HG03457 (cell line): ENCODE results near the gene PPFIA3.

Source experiments
- ATAC-seq: cut with Tn5 transposase; IDR thresholded peaks from one replicate; pipeline ENCODE4 v1.9.1; 2021; ENCODE audit warnings: moderate number of reproducible peaks; ENCODE audit not compliant: unreplicated experiment

The PPFIA3 gene

DNA sequence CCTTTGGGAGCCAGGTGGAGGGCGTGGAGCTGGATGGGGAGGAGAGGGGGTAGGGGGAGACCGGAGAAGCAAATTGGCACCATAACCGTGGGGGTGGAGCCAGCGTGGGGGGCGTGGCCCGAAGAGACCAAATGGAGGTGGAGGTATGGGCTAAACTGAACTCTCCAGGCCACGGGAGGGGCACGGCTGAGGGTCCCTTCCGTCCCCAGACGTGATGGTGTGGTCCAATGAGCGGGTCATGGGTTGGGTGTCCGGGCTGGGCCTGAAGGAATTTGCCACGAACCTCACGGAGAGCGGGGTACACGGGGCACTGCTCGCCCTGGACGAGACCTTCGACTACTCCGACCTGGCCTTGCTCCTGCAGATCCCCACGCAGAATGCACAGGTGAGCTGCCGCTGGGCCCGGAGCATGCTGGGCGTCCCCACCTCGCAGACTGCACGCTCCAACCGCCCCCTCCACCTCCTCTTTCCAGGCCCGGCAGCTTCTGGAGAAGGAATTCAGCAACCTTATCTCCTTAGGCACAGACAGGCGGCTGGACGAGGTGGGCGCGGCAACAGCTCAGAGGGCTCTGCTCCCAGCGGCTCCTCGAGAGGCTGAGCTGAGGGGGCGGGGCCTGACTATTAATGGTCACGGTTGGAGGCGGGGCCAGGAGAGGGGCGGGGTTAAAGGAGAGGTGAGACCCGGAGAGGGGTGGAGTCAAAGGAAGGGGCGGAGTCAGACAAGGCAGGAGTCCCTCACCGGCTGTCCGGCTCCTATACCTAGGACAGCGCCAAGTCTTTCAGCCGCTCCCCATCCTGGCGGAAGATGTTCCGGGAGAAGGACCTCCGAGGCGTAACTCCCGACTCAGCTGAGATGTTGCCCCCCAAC lies 29.7 kb downstream of the PPFIA3 start:
- ATAC-seq: no peak

DNA sequence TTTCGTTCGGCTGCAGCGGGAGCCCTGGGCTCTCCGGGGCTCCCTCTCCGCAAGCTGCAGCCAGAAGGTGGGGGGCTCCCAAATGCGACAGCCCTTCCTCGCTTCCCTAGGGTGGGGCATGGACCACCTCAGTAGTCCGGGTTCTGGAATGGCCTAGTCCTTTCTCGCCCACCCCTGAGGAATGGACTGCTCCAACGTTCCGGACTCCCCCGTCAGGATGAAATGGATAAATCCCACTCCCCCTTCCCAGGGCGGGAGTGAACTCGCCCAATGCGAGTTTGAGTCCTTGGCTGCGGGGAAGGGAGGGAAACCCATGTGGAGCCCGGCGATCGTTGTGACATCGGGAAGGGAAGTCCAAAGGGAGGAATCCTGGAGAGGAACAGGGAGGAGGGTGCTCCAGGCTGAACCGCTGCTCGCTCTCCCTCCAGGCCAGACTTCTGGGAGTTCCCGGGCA lies 30.3 kb downstream of the PPFIA3 start:
- no peak for ATAC-seq

GRCh38 chr19:49150106-49150943 lies 31.0 kb downstream of the PPFIA3 start:
- ATAC-seq: no peak

DNA sequence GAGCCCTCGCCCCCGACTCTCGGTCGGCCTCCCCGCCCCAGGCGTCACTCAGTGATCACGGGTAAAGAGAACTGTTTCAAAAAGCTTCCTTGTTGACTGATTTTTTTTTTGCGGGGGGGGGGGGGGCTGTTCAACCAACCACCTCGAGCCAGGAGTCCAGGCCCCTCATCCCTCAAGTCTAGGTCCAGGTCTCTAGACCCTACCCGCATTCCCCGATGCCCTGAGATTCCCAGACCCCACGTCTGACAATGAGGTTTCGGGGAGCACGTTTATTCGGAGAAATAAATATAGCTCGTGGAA lies 31.6 kb downstream of the PPFIA3 start:
- no peak for ATAC-seq

DNA sequence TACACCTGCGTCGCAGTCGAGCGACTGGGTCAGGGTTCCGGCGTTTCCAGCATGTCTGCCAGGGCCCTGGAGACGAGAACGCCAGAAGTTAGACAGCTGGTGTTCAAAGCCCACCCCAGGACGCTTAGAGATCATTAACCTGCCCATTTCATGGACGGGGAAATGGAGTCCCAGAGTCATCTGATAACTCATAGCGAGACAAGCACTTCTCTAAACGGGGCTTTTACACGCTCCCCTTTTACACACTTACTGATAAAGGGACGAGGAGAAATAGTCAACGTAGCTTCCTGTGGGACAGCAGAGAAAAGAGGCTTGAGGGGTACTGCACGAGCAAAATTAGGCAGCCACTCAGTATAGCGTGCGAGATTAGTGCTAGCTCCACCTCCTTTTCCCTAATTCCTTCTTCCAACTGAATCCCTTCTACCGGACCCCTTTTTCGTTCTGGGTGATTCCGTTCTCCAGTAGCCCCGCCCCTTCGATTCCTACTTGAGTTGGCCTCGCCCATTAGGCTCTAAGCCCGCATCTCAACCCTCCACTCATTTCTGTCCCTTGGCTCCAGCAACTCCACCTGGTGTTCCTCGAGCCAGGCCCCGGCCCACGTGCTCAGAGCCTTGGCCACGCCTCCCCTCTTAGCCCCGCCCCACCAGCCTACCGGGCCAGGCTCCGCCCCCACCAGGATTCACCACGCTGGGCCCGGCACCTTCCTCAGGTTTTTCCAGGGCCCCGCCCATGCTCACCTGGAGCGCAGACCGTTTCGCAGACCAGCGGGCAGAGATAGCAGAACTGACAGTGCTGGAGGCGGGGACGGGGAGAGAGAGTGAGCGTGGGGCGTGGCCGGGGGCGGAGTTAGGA lies 32.1 kb downstream of the PPFIA3 start:
- no peak for ATAC-seq

DNA sequence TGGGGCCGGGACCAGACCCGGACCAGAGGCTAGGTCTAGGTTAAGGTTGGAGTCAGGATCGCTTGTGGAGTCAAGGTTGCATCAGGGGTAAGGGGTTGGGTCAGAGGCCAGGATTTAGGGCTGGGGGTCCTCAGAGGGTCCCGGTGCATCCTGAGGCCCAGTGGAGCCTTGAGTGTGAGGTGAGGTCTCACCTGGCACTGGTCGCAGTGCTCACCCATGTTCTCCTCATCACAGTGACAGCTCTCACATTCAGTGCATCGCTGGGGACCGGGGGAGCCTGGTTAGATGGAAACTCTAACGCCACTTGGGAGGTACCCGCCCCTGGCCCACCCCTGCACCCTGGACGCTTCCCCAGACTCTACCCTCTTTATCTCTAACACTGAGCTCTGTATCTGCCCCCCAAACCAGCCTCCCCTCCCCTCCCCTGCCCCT lies 32.8 kb downstream of the PPFIA3 start:
- ATAC-seq: no peak

DNA sequence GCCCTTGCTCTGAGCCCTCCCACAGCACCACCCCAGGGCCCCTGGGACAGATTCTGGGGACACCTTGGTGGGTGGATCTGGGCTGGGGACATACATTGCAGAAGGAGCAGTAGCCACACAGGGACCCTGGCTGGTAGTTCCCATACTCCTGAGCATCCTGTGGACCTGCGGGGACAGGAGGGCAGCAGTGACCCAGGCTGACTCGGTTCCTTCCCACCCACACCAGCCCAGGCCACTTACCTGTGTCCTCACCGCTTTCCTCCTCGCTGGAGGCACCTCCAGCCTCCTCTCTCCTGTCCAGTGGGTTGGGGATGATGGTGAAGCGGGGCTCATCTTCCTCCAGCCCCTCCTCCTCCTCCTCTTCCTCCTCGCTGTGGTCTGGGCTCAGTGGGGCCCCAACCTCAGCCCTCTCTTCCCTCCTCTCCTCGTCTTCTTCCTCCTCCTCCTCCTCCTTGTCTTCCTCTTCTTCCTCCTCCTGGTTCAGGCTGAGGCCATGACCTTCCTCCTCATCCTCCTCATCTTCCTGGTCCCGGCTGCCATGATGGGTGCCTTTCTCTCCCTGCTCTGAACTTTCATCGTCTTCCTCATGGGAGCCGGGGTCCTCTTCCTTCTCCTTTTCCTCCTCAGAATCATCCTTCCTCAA lies 33.9 kb downstream of the PPFIA3 start:
- ATAC-seq: no peak

DNA sequence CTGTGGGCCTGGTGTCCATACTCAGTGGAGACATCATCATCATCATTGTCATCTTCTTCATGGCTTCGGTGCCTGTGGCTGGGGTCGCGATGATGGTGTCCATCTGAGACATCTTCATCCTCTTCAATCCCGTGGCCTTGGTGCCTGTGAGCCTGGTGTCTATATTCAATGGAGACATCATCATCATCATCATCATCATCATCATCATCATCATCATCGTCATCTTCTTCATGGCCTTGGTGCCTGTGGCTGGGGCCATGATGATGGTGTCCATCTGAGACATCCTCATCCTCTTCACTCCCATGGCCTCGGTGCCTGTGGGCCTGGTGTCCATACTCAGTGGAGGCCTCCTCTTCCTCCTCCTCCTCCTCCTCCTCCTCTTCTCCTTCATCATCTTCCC lies 34.9 kb downstream of the PPFIA3 start:
- ATAC-seq: no peak

GRCh38 chr19:49155005-49155819 lies 35.9 kb downstream of the PPFIA3 start, which contains the start of gene HRC:
Gene HRC, minus strand, starts transcription at chr19:49155396. Its CDS starts 159 bp downstream, at chr19:49155237.
- ATAC-seq: no peak

GRCh38 chr19:49155820-49156346 lies 36.5 kb downstream of the PPFIA3 start:
- no peak for ATAC-seq

DNA sequence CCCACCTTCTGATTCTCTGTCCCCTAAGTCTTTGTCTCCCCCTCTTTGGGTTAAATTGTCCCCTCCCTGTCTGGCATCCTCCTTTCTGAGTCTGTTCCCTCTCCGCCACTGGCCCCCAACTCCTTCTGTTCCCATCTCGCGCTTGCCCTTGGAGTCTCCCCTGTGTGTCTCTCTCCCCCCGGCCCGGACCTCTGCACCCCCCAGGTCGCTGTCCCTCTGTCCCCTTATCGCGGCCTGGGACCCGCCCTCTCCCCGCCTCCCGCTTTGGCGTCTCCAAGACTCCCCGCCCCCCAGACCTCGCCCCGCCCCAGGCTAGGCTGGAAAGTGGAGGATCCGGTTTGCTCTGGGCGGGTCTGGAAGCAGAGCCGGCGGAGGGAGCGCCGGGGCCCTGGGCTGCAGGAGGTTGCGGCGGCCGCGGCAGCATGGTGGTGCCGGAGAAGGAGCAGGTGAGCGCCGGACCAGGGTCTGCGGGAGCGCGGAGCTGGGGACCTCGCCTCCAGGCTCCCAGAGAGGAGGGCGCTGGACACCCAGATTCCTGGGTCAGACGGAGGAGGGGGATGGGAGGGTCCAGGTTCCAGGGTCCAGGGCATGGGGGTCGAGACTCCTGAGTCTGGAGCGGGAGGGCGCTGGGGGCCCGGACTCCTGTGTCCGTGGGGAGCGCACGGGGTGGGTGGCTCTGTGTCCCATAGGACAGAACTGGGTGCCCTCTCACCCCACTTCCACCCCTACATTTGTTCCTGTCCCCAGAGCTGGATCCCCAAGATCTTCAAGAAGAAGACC lies 38.3 kb downstream of the PPFIA3 start, which contains the start of gene TRPM4:
TSS of gene TRPM4 (plus strand) at position 348 of the 780 bp plus-strand sequence. CDS start at position 423, 75 bp downstream.
- ATAC-seq: no peak

GRCh38 chr19:49160450-49161189 lies 41.3 kb downstream of the PPFIA3 start:
- ATAC-seq: no peak

DNA sequence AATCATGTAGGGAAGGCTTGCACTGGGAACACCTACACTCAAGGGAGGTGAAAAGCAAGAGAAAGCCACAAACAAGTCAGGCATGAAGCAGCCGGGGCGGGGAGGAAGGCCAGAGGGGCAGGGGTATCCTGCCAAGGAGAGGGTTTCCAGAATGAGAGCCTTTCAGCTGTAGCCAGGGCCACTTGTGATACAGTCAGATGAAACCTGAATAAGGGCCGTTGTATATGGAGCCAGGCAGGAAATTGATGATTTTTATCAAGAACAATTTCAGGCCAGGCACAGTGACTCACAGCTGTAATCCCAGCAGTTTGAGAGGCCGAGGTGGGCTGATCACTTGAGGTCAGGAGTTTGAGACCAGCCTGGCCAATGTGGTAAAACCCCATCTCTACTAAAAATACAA lies 42.6 kb downstream of the PPFIA3 start:
- no peak for ATAC-seq

DNA sequence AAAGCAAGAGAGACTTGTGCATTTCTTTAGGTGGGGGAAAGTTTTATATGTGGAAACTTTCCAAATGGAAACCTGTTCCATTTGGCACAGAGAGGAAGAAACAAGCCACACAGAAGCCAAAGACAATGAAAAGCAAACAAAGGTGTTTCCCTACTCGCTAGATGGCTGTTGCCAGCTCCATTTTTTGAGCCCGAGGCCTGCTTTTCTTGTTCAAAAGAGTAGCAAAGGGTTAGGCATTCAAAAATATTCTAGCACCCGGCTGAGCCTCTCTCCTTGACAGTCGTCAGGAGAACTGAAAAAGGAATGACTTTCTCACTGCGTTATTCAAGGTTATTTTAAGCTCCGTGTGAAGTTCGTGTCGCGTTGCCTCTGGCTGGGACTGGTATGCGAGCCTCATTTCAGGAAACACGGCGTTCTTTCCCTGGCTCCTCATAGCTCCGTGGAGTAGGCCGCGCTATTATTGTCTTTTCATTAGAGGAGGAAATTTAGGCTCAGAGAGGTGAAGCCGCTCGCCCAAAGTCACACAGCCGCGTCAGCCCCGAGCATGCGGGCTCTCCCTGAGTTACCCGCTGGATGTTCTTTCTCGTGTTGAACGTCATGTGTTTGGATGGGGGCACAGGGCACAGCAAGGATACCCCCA lies 45.9 kb downstream of the PPFIA3 start:
- no peak for ATAC-seq

DNA sequence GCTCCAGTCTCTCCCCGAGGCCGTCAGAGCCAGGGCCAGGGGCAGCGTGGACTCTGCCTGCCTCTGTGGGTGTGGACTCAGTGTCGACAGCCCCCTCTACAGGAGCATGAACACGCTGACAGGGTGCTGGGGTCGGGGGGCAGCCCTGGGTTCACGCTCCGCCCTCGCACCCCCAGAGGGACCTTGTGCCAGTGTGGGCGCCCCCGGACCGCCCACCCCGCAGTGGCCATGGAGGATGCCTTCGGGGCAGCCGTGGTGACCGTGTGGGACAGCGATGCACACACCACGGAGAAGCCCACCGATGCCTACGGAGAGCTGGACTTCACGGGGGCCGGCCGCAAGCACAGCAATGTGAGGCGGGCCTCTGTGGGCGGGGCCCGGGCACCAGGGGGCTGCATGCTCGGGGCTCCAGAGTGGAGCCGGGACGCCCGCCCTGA lies 46.5 kb downstream of the PPFIA3 start:
- no peak for ATAC-seq

DNA sequence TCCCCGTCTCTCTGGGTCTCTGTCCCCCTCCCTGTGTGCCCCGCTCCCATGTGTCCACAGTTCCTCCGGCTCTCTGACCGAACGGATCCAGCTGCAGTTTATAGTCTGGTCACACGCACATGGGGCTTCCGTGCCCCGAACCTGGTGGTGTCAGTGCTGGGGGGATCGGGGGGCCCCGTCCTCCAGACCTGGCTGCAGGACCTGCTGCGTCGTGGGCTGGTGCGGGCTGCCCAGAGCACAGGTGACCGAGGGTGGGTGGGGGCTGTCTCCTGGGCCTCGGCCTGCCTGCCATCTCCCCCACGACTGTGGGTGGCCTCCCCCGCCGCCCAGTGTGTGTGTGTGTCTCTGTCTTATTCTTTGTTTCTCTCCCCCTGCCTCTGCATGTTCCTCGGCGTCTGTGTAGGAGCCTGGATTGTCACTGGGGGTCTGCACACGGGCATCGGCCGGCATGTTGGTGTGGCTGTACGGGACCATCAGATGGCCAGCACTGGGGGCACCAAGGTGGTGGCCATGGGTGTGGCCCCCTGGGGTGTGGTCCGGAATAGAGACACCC lies 48.6 kb downstream of the PPFIA3 start:
- ATAC-seq: no peak

- ATAC-seq: no peak
Observed at GRCh38 chr19:49168421-49168820, 49.1 kb downstream of the PPFIA3 start.
